GM19351 (cell line): Measurements from ENCODE around the gene KLHL17.

ENCODE experiments used
- ATAC-seq: cut with Tn5 transposase; IDR thresholded peaks from one replicate; pipeline ENCODE4 v1.9.1; 2021; ENCODE audit warnings: mild to moderate bottlenecking, moderate library complexity; ENCODE audit not compliant: unreplicated experiment

Gene KLHL17

GRCh38 chr1:921011-921837 lies 39.2 kb upstream of the KLHL17 start:
- no peak for ATAC-seq

GRCh38 chr1:923131-923990 lies 37.0 kb upstream of the KLHL17 start, which contains the start of gene SAMD11:
TSS of gene SAMD11 (plus strand) at chr1:923923. CDS start at chr1:924432, 509 bp downstream.
- ATAC-seq = no peak

- no peak for ATAC-seq
Measured at GRCh38 chr1:923991-924655, 36.3 kb upstream of the KLHL17 start.

- ATAC-seq = no peak
Measured at GRCh38 chr1:924656-925560, 35.5 kb upstream of the KLHL17 start.

GRCh38 chr1:925561-926421 lies 34.6 kb upstream of the KLHL17 start:
- no peak for ATAC-seq

GRCh38 chr1:927234-927633 lies 33.1 kb upstream of the KLHL17 start:
- no peak for ATAC-seq

- ATAC-seq = no peak
Measured at GRCh38 chr1:927748-928147, 32.6 kb upstream of the KLHL17 start.

- ATAC-seq = no peak
Measured at GRCh38 chr1:928825-929661, 31.3 kb upstream of the KLHL17 start.

- ATAC-seq = no peak
Measured at GRCh38 chr1:929712-930632, 30.4 kb upstream of the KLHL17 start.

GRCh38 chr1:930633-931138 lies 29.7 kb upstream of the KLHL17 start:
- ATAC-seq = no peak

GRCh38 chr1:931380-932172 lies 28.8 kb upstream of the KLHL17 start:
- ATAC-seq = no peak

GRCh38 chr1:932173-932510 lies 28.2 kb upstream of the KLHL17 start:
- no peak for ATAC-seq

GRCh38 chr1:932776-933602 lies 27.4 kb upstream of the KLHL17 start:
- ATAC-seq = no peak

- no peak for ATAC-seq
Measured at GRCh38 chr1:933603-933940, 26.8 kb upstream of the KLHL17 start.

GRCh38 chr1:934991-935750 lies 25.2 kb upstream of the KLHL17 start:
- no peak for ATAC-seq
